Ishikawa (cell line): ENCODE measurements around the gene COL25A1.

ENCODE experiments used
- CEBPB ChIP-seq: IDR thresholded peaks from 2 replicates; pipeline ENCODE4 v1.6.1; 2012
- CREB1 ChIP-seq: IDR thresholded peaks from 2 replicates; pipeline ENCODE4 v1.6.1; 2012; ENCODE audit warnings: low read depth
- EGR1 ChIP-seq: IDR thresholded peaks from 2 replicates; pipeline ENCODE4 v1.6.1; 2012
- EP300 ChIP-seq: IDR thresholded peaks from 2 replicates; pipeline ENCODE4 v1.6.1; 2012; ENCODE audit warnings: borderline replicate concordance
- FOXM1 ChIP-seq: IDR thresholded peaks from 2 replicates; pipeline ENCODE4 v1.6.1; 2012; ENCODE audit warnings: low read depth, borderline replicate concordance
- NFIC ChIP-seq: IDR thresholded peaks from 2 replicates; pipeline ENCODE4 v1.6.1; 2012
- RAD21 ChIP-seq: IDR thresholded peaks from 2 replicates; pipeline ENCODE4 v1.6.1; 2012; ENCODE audit warnings: low read depth
- TAF1 ChIP-seq: IDR thresholded peaks from 2 replicates; pipeline ENCODE4 v1.6.1; 2012; ENCODE audit warnings: low read depth, mild to moderate bottlenecking
- TCF12 ChIP-seq: IDR thresholded peaks from 2 replicates; pipeline ENCODE4 v1.6.1; 2012; ENCODE audit warnings: low read depth
- TEAD4 ChIP-seq: IDR thresholded peaks from 2 replicates; pipeline ENCODE4 v1.6.1; 2012
- YY1 ChIP-seq: IDR thresholded peaks from 2 replicates; pipeline ENCODE4 v1.6.1; 2012; ENCODE audit warnings: low read depth
- ZBTB7A ChIP-seq: IDR thresholded peaks from 2 replicates; pipeline ENCODE4 v1.6.1; 2012; ENCODE audit warnings: low read depth
- TF ChIP-seq, protein P1 (sequence below): IDR thresholded peaks from 2 replicates; pipeline ENCODE4 v1.6.1; 2012
- TF ChIP-seq, protein P2 (sequence below): IDR thresholded peaks from 2 replicates; pipeline ENCODE4 v1.6.1; 2012; ENCODE audit warnings: low read depth, mild to moderate bottlenecking
- TF ChIP-seq, protein P3 (sequence below): IDR thresholded peaks from 2 replicates; pipeline ENCODE4 v1.6.1; 2012

COL25A1 gene

GRCh38 chr4:108916638-108917037, 385.8 kb downstream of the COL25A1 start:
- TF ChIP-seq EGR1 (no peak), EP300 (no peak), CREB1 (no peak), YY1 (no peak)
- TF ChIP-seq, protein P1, sequence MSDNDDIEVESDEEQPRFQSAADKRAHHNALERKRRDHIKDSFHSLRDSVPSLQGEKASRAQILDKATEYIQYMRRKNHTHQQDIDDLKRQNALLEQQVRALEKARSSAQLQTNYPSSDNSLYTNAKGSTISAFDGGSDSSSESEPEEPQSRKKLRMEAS, result no peak

GRCh38 chr4:108906866-108907367, 395.5 kb downstream of the COL25A1 start:
- TF ChIP-seq, protein P2, sequence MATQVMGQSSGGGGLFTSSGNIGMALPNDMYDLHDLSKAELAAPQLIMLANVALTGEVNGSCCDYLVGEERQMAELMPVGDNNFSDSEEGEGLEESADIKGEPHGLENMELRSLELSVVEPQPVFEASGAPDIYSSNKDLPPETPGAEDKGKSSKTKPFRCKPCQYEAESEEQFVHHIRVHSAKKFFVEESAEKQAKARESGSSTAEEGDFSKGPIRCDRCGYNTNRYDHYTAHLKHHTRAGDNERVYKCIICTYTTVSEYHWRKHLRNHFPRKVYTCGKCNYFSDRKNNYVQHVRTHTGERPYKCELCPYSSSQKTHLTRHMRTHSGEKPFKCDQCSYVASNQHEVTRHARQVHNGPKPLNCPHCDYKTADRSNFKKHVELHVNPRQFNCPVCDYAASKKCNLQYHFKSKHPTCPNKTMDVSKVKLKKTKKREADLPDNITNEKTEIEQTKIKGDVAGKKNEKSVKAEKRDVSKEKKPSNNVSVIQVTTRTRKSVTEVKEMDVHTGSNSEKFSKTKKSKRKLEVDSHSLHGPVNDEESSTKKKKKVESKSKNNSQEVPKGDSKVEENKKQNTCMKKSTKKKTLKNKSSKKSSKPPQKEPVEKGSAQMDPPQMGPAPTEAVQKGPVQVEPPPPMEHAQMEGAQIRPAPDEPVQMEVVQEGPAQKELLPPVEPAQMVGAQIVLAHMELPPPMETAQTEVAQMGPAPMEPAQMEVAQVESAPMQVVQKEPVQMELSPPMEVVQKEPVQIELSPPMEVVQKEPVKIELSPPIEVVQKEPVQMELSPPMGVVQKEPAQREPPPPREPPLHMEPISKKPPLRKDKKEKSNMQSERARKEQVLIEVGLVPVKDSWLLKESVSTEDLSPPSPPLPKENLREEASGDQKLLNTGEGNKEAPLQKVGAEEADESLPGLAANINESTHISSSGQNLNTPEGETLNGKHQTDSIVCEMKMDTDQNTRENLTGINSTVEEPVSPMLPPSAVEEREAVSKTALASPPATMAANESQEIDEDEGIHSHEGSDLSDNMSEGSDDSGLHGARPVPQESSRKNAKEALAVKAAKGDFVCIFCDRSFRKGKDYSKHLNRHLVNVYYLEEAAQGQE, result no peak
- TF ChIP-seq TCF12 (no peak), NFIC (no peak), EP300 (no peak), FOXM1 (no peak), TAF1 (no peak), EGR1 (no peak), CREB1 (no peak)
- TF ChIP-seq, protein P1, result no peak
- TF ChIP-seq, protein P3, sequence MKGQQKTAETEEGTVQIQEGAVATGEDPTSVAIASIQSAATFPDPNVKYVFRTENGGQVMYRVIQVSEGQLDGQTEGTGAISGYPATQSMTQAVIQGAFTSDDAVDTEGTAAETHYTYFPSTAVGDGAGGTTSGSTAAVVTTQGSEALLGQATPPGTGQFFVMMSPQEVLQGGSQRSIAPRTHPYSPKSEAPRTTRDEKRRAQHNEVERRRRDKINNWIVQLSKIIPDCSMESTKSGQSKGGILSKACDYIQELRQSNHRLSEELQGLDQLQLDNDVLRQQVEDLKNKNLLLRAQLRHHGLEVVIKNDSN, result no peak

DNA sequence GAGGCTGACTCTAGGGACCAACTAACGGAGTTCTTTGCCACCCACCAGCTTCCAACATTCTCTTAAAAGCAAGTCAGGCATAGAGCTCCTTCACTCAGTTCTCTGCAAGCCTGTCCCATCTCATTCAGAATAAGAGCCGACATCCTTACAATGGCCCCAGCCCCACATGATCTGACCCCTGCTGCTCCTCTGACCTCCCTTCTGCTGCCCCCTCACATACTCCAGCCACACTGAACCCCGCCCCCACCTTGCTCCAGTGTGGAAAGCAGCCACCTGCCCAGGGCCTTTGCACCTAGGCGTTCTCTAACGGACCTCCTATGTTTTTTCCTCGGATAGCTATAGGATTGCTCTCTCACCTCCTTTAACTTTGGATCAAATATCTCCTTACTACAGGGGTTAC, 396.5 kb downstream of the COL25A1 start:
- no peak for TF ChIP-seq TCF12
- no peak for TF ChIP-seq CEBPB
- TF ChIP-seq CREB1, result no peak
- TF ChIP-seq, protein P2, result no peak

DNA sequence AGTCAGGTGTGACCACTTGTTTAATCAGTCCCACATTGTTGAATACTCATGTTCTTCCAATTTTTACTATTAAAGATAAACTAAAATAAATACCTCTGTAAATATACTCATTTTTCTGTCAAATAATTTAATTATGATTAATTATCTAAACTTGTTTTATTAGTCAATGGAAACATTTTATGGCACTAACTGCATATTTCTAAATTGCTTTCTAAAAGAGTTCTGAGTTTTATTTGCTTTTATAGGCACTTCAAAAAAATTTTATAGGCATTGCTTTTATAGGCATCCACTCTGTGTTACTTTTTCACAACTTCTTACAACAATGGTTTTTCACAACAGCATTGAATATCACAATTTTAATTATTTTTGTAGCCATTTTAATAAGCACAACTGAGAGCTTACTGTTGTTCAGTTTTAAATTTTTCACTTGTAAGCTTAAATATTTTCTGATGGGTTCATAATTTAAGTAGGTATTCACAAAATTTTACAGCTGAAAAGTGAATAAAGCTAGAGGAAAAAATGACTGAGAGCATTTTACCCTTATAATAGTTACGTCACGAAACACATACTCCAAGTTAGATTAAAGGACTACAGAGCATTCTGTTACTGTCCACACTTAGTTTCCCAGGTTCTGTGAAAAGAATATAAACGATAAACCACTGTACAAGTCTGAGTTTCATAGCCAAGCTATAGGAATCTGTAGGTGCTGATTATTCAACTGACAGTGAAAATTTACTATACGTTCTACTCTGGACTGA, 398.8 kb downstream of the COL25A1 start:
- TF ChIP-seq TEAD4 (no peak), CREB1 (no peak), EGR1 (no peak)

DNA sequence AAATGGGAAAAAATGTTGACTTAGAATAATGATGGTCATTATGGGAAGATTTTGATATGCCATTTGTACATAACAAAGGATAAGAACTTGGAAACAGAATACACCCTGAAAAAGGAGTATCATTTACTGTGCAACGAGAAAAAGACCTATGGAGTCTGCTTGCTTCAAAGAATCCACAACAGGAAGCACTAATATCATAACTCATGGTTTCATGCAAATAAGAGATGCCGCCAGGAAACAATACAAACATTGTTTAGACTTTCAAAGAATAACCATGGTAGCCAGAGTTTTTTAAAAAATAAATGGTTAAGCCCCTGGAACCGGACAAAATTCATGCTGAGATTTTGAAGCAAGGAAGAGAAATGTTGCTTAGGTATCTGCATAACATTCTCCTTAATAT, 399.7 kb downstream of the COL25A1 start:
- TF ChIP-seq TEAD4 (no peak), RAD21 (no peak), CEBPB (no peak), TCF12 (no peak), FOXM1 (no peak), EP300 (no peak)

- no peak for TF ChIP-seq YY1
- no peak for TF ChIP-seq TEAD4
- TF ChIP-seq TCF12, result no peak
- TF ChIP-seq RAD21, result no peak
- no peak for TF ChIP-seq TAF1
- no peak for TF ChIP-seq EGR1
- no peak for TF ChIP-seq CREB1
- no peak for TF ChIP-seq CEBPB
- TF ChIP-seq ZBTB7A, result no peak
Measured at GRCh38 chr4:108901291-108901690, 401.2 kb downstream of the COL25A1 start.

DNA sequence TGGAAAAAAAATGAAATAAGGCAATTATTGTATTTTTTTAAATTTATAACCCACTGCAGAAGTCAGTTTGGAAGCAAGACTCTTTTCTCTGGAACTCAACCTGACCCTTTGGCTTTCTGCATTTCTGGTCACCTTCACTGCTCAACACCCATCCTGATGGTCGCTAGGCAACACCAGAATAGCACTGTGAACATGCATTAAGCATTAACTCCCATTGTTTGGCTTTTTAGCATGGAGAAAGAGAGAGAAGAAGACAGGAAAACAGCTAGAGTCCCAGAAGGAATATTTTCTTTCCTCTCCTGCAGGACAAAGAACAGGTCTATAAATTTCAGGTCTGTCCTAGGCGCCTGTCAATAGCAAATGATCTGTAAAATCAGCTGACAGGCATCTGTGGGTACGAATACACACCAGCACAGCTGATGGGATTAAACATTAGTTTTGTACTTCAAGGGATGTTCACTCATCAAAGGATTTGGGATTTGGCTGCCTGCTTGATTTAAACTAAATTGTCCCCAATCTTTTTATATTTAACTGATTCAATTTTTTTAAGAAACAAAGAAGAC, 402.4 kb downstream of the COL25A1 start:
- TF ChIP-seq TEAD4 (no peak), CREB1 (no peak), EP300 (no peak), FOXM1 (no peak)

- TF ChIP-seq TAF1, result no peak
- TF ChIP-seq EGR1, result no peak
- TF ChIP-seq YY1, result no peak
- TF ChIP-seq ZBTB7A, result no peak
- no peak for TF ChIP-seq CEBPB
- no peak for TF ChIP-seq RAD21
- TF ChIP-seq TEAD4, result no peak
- TF ChIP-seq TCF12, result no peak
- TF ChIP-seq, protein P2, result no peak
- TF ChIP-seq NFIC, result no peak
- TF ChIP-seq, protein P1, result no peak
Measured at GRCh38 chr4:108893468-108893867, 409.0 kb downstream of the COL25A1 start.
